Raji (cell line): ENCODE data around the gene SORCS3.

Experiments used
- POLR2A ChIP-seq: IDR thresholded peaks from 2 replicates; pipeline ENCODE4 v1.6.1; 2011; ENCODE audit warnings: low read depth, low read length, control low read depth; ENCODE audit not compliant: insufficient read depth

SORCS3 gene

GRCh38 chr10:104641187-104641936 lies at the start of gene SORCS3:
Gene SORCS3 (plus strand): TSS chr10:104641290.
- TF ChIP-seq POLR2A = no peak

GRCh38 chr10:104591441-104591840 lies 49.6 kb upstream of the SORCS3 start:
- no peak for TF ChIP-seq POLR2A

GRCh38 chr10:104601166-104601565 lies 39.9 kb upstream of the SORCS3 start:
- no peak for TF ChIP-seq POLR2A

- no peak for TF ChIP-seq POLR2A
Observed at GRCh38 chr10:104608091-104608828, 32.8 kb upstream of the SORCS3 start.

- no peak for TF ChIP-seq POLR2A
Observed at GRCh38 chr10:104612571-104613205, 28.4 kb upstream of the SORCS3 start.

- no peak for TF ChIP-seq POLR2A
Observed at GRCh38 chr10:104613406-104613805, 27.7 kb upstream of the SORCS3 start.

GRCh38 chr10:104614245-104614831 lies 26.8 kb upstream of the SORCS3 start:
- no peak for TF ChIP-seq POLR2A

GRCh38 chr10:104615136-104615535 lies 26.0 kb upstream of the SORCS3 start:
- TF ChIP-seq POLR2A = no peak

- TF ChIP-seq POLR2A = no peak
Observed at GRCh38 chr10:104617831-104618230, 23.3 kb upstream of the SORCS3 start.

GRCh38 chr10:104622175-104622574 lies 18.9 kb upstream of the SORCS3 start:
- TF ChIP-seq POLR2A = no peak

- no peak for TF ChIP-seq POLR2A
Observed at GRCh38 chr10:104622598-104623209, 18.4 kb upstream of the SORCS3 start.

GRCh38 chr10:104630731-104631130 lies 10.4 kb upstream of the SORCS3 start:
- TF ChIP-seq POLR2A = no peak

- TF ChIP-seq POLR2A = no peak
Observed at GRCh38 chr10:104631946-104632345, 9.1 kb upstream of the SORCS3 start.

- TF ChIP-seq POLR2A = no peak
Observed at GRCh38 chr10:104638861-104639589, 2.1 kb upstream of the SORCS3 start.

- no peak for TF ChIP-seq POLR2A
Observed at GRCh38 chr10:104639590-104640338, 1.3 kb upstream of the SORCS3 start.
